ENCODE measurements around the gene THTPA. TPM values are rescaled to one million over a fixed set of nuclear protein-coding genes. Genes with fewer than 3 reads are reported as not detected.

Gene THTPA
- total RNA-seq, 3 donors from 2014 or later (not counting 1 experiment from before 2014, with no cell fraction given), result 16.5 to 19.3 (median 19.1) TPM

GRCh38 chr14:23547924-23548323 is 8.1 kb upstream of the THTPA start:
- Histone ChIP-seq H3K27ac (ENCODE audit: low read length) (no peak overlapping the region), H3K4me1 (ENCODE audit: control insufficient read depth, insufficient read depth, low read length) (peaks cover 16% of the 10 kb centered on the region), H3K36me3 (ENCODE audit: control insufficient read depth, insufficient read depth, low read length) (no peaks in the 10 kb centered on the region), H3K4me3 (ENCODE audit: low read length) (no peak overlapping the region), H3K9me3 (ENCODE audit: control insufficient read depth, insufficient read depth, low read length) (no peaks in the 10 kb centered on the region), H3K27me3 (ENCODE audit: control insufficient read depth, insufficient read depth, low read length) (peaks cover 9% of the 10 kb centered on the region)
- no peak for TF ChIP-seq CTCF (IDR thresholded peaks at IDR 0.05)
- H3K27me3 Mint-ChIP-seq (ENCODE audit: low read depth in 2 of 2), result no peaks in the 10 kb centered on the region
- H3K9me3 Mint-ChIP-seq, result no peaks in the 10 kb centered on the region
- no peak overlapping the region for H3K27ac Mint-ChIP-seq
- WGBS (ENCODE audit: insufficient coverage), result 80% methylated on average over 2 of the region's 2 CpGs
- intact Hi-C loops (cut with micrococcal nuclease), result no loop called here
- H3K4me1 Mint-ChIP-seq, result peaks cover 6 to 10% of the 10 kb centered on the region in 2 donors
- DNase-seq (no peak), ATAC-seq (no peak)
- H3K36me3 Mint-ChIP-seq, result no peaks in the 10 kb centered on the region
- no peak overlapping the region for H3K4me3 Mint-ChIP-seq

- H3K4me3 ChIP-seq (ENCODE audit: low read length), result no peak overlapping the region
- peaks cover 16% of the 10 kb centered on the region for H3K4me1 ChIP-seq (ENCODE audit: control insufficient read depth, insufficient read depth, low read length)
- H3K27ac ChIP-seq (ENCODE audit: low read length), result no peak overlapping the region
- ATAC-seq (no peak), DNase-seq (peak in 1 of 2 donors; percentile 23)
- no peaks in the 10 kb centered on the region for H3K36me3 Mint-ChIP-seq
- intact Hi-C loops (cut with micrococcal nuclease), result no loop called here
- peaks cover 6 to 10% of the 10 kb centered on the region in 2 donors for H3K4me1 Mint-ChIP-seq
- no peak overlapping the region for H3K27ac Mint-ChIP-seq
- WGBS (ENCODE audit: insufficient coverage), result 85% methylated on average over 17 of the region's 18 CpGs
- no peaks in the 10 kb centered on the region for H3K27me3 Mint-ChIP-seq (ENCODE audit: low read depth in 2 of 2)
- no peak overlapping the region for H3K4me3 Mint-ChIP-seq
- peaks cover 9% of the 10 kb centered on the region for H3K27me3 ChIP-seq (ENCODE audit: control insufficient read depth, insufficient read depth, low read length)
- no peaks in the 10 kb centered on the region for H3K9me3 ChIP-seq (ENCODE audit: control insufficient read depth, insufficient read depth, low read length)
- H3K36me3 ChIP-seq (ENCODE audit: control insufficient read depth, insufficient read depth, low read length), result no peaks in the 10 kb centered on the region
- no peaks in the 10 kb centered on the region for H3K9me3 Mint-ChIP-seq
- TF ChIP-seq CTCF (IDR thresholded peaks at IDR 0.05), result no peak
Observed at GRCh38 chr14:23548351-23549318, 7.4 kb upstream of the THTPA start.

- peaks cover 18% of the 10 kb centered on the region for H3K4me1 ChIP-seq (ENCODE audit: control insufficient read depth, insufficient read depth, low read length)
- H3K27ac ChIP-seq (ENCODE audit: low read length), result no peak overlapping the region
- Mint-ChIP-seq H3K27ac (no peak overlapping the region), H3K36me3 (no peaks in the 10 kb centered on the region), H3K4me1 (peaks cover 6 to 9% of the 10 kb centered on the region in 2 donors), H3K27me3 (ENCODE audit: low read depth in 2 of 2) (no peaks in the 10 kb centered on the region), H3K9me3 (no peaks in the 10 kb centered on the region), H3K4me3 (no peak overlapping the region)
- 70% methylated on average over 11 of the region's 12 CpGs for WGBS (ENCODE audit: insufficient coverage)
- DNase-seq, result peak in 1 of 2 donors; percentile 9
- ATAC-seq, result no peak
- no peaks in the 10 kb centered on the region for H3K36me3 ChIP-seq (ENCODE audit: control insufficient read depth, insufficient read depth, low read length)
- no peak overlapping the region for H3K4me3 ChIP-seq (ENCODE audit: low read length)
- no peak for TF ChIP-seq CTCF (IDR thresholded peaks at IDR 0.05)
- intact Hi-C loops (cut with micrococcal nuclease), result no loop called here
- H3K27me3 ChIP-seq (ENCODE audit: control insufficient read depth, insufficient read depth, low read length), result peaks cover 9% of the 10 kb centered on the region
- no peaks in the 10 kb centered on the region for H3K9me3 ChIP-seq (ENCODE audit: control insufficient read depth, insufficient read depth, low read length)
Observed at GRCh38 chr14:23550131-23550811, 5.8 kb upstream of the THTPA start.

All from natural killer cell (primary cell).